Central memory CD8-positive, alpha-beta T cell (primary cell): ENCODE data around the gene ZNF879.
A peak's percentile ranks its signal among the peaks of the same experiment; 100 is the strongest.

Source experiments
- ATAC-seq: fragments of 150-1000 bp; cut with Tn5 transposase; replicated peaks from 2 replicates; pipeline ENCODE4 v1.10.0; 2022; ENCODE audit warnings: mild to moderate bottlenecking, moderate FRiP score, moderate number of reproducible peaks; ENCODE audit not compliant: poor library complexity, severe bottlenecking; ENCODE audit errors: extremely low read depth
- DNase-seq, 2 donors: peaks; one replicate each; pipeline ENCODE4 v3.0.0; 2021; ENCODE audit warnings: low spot score in 2 of 2
- H3K27ac Mint-ChIP-seq: one replicate; pipeline ENCODE4 v1.8.0; 2022; ENCODE audit warnings: low read depth, mild to moderate bottlenecking, moderate library complexity, mixed read lengths
- H3K27me3 Mint-ChIP-seq: one replicate; pipeline ENCODE4 v1.8.0; 2022; ENCODE audit warnings: mixed read lengths
- H3K36me3 Mint-ChIP-seq: one replicate; pipeline ENCODE4 v1.8.0; 2022; ENCODE audit warnings: mild to moderate bottlenecking, moderate library complexity, mixed read lengths; ENCODE audit not compliant: insufficient read depth
- H3K4me1 Mint-ChIP-seq: one replicate; pipeline ENCODE4 v1.8.0; 2022; ENCODE audit warnings: mixed read lengths
- H3K4me3 Mint-ChIP-seq: one replicate; pipeline ENCODE4 v1.8.0; 2022; ENCODE audit warnings: mild to moderate bottlenecking, moderate library complexity, mixed read lengths
- H3K9me3 Mint-ChIP-seq: one replicate; pipeline ENCODE4 v1.8.0; 2022; ENCODE audit warnings: mixed read lengths

The ZNF879 gene

DNA sequence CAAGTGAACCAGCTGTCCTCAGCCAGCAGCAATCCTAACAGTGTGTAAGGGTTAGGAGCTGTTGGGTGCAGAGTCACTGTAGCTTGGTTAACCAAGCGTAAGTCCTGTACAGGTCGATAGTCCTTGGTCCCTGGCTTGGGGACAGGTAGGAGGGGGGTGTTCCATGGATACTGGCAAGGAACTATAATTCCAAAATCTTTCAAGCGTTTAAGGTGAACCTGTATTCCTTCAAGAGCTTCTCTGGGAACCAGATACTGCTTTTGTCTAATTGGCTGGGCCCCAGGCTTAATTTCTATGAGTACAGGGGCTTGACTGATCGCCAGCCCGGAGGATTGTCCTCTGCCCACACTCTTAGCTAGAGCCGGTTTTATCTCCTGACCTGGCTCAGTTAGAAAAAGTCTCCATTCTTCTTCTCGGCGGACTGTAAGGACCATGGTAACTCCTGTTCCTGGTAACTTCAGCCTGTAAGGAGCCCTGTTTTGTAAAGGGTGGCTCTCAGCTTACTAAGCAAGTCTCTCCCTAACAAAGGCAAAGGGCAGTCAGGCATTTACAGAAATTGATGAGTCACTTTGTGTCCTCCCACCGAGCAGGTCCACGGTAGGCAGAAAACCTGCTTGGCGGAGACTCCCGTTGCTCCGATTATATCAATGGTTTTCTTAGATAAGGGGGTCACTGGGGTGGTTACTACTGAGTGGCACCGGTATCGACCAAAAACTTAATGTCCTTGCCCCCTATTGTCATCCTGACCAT, 30.6 kb downstream of the ZNF879 start:
- peaks cover 11% of the 10 kb centered on the region for H3K27me3 Mint-ChIP-seq
- no peak for ATAC-seq
- H3K9me3 Mint-ChIP-seq = no peaks in the 10 kb centered on the region
- no peaks in the 10 kb centered on the region for H3K4me1 Mint-ChIP-seq
- H3K36me3 Mint-ChIP-seq = no peaks in the 10 kb centered on the region
- no peak overlapping the region for H3K27ac Mint-ChIP-seq
- no peak for DNase-seq
- H3K4me3 Mint-ChIP-seq = no peak overlapping the region

DNA sequence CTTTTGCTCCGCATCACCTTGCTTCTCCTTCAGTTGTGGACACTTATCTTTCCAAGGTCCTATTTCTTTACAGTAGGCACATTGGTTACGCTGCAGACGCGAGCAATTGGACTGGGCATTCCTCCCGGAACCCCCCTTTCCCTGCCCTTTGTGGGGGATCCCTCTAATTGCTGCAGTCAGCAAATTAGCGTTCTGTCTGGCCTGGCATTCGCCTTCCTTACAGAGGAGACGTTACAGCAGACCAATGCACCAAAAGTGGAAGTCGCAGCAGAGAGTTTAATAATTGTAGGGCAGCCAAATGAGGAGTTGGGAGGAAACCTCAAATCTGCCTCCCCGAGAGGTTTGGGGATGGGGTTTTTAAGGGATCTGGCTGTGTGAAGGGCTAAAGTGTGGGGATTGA, 31.3 kb downstream of the ZNF879 start:
- no peak overlapping the region for H3K27ac Mint-ChIP-seq

DNA sequence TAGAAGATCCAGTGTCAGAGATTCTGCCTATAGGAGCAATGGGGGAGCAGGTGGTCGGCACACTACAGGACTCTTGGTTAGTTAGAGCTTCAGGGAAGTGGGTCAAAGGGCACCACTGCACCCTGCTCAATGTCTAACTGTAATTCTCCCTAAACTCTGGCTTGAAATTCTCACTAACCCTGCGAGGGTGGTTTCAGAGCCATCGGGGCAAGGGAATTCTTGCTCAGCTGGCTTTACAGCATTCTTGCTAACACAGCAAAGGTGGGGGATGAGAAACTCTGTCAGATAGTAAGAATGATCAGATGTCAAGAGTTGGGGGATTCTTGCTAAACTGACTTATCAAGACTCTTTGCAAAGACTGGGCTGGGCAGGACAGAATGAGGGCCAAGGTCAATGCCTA, 31.8 kb downstream of the ZNF879 start:
- no peak for ATAC-seq
- Mint-ChIP-seq H3K4me3 (no peak overlapping the region), H3K4me1 (peaks cover 10% of the 10 kb centered on the region), H3K9me3 (no peaks in the 10 kb centered on the region), H3K27me3 (peaks cover 11% of the 10 kb centered on the region), H3K27ac (no peak overlapping the region), H3K36me3 (no peaks in the 10 kb centered on the region)
- no peak for DNase-seq

More for the DNA sequence above, 31.3 kb downstream of the ZNF879 start:
- ATAC-seq (no peak), DNase-seq (no peak)
- peaks cover 11% of the 10 kb centered on the region for H3K27me3 Mint-ChIP-seq
- no peak overlapping the region for H3K4me3 Mint-ChIP-seq
- no peaks in the 10 kb centered on the region for H3K36me3 Mint-ChIP-seq
- peaks cover 6% of the 10 kb centered on the region for H3K4me1 Mint-ChIP-seq
- H3K9me3 Mint-ChIP-seq = no peaks in the 10 kb centered on the region

GRCh38 chr5:179055841-179056240, 32.2 kb downstream of the ZNF879 start:
- Mint-ChIP-seq H3K27ac (no peak overlapping the region), H3K27me3 (peaks cover 11% of the 10 kb centered on the region), H3K36me3 (no peaks in the 10 kb centered on the region), H3K4me1 (peaks cover 10% of the 10 kb centered on the region), H3K9me3 (no peaks in the 10 kb centered on the region), H3K4me3 (no peak overlapping the region)
- no peak for DNase-seq
- ATAC-seq = no peak

GRCh38 chr5:179060116-179061008, 36.8 kb downstream of the ZNF879 start, which contains the start of gene ZNF354C:
ZNF354C (plus strand) TSS chr5:179060373; CDS start chr5:179062069, 1,696 bp downstream.
- peak within 1 kb of the TSS; percentile 85 for H3K27ac Mint-ChIP-seq
- peaks cover under 1% of the 10 kb centered on the region for H3K27me3 Mint-ChIP-seq
- peaks cover 24% of the 10 kb centered on the region for H3K4me1 Mint-ChIP-seq
- peaks cover 4% of the 10 kb centered on the region for H3K36me3 Mint-ChIP-seq
- DNase-seq (peak; percentile 70 to 72), ATAC-seq (peak; percentile 95)
- no peaks in the 10 kb centered on the region for H3K9me3 Mint-ChIP-seq
- peak within 1 kb of the TSS; percentile 90 for H3K4me3 Mint-ChIP-seq

- peaks cover 6% of the 10 kb centered on the region for H3K36me3 Mint-ChIP-seq
- no peak for ATAC-seq
- H3K27me3 Mint-ChIP-seq = no peaks in the 10 kb centered on the region
- peaks cover 5% of the 10 kb centered on the region for H3K9me3 Mint-ChIP-seq
- H3K4me3 Mint-ChIP-seq = peak overlapping the region; percentile 90
- no peak overlapping the region for H3K27ac Mint-ChIP-seq
- peaks cover 29% of the 10 kb centered on the region for H3K4me1 Mint-ChIP-seq
- no peak for DNase-seq
Observed at GRCh38 chr5:179061025-179061424, 37.4 kb downstream of the ZNF879 start.

GRCh38 chr5:179065703-179066102, 42.1 kb downstream of the ZNF879 start:
- Mint-ChIP-seq H3K27ac (no peak overlapping the region), H3K4me3 (no peak overlapping the region), H3K9me3 (peaks cover 14% of the 10 kb centered on the region)

GRCh38 chr5:179079165-179079987, 55.8 kb downstream of the ZNF879 start:
- H3K9me3 Mint-ChIP-seq = peaks cover 23% of the 10 kb centered on the region
- no peaks in the 10 kb centered on the region for H3K4me1 Mint-ChIP-seq
- H3K27ac Mint-ChIP-seq = no peak overlapping the region
- ATAC-seq (no peak), DNase-seq (no peak)
- no peaks in the 10 kb centered on the region for H3K27me3 Mint-ChIP-seq
- H3K36me3 Mint-ChIP-seq = peaks cover 15% of the 10 kb centered on the region
- H3K4me3 Mint-ChIP-seq = no peak overlapping the region

More at GRCh38 chr5:179065703-179066102, 42.1 kb downstream of the ZNF879 start:
- H3K36me3 Mint-ChIP-seq = peaks cover 14% of the 10 kb centered on the region
- no peak for ATAC-seq
- H3K4me1 Mint-ChIP-seq = peaks cover 19% of the 10 kb centered on the region
- no peak for DNase-seq
- H3K27me3 Mint-ChIP-seq = no peaks in the 10 kb centered on the region

DNA sequence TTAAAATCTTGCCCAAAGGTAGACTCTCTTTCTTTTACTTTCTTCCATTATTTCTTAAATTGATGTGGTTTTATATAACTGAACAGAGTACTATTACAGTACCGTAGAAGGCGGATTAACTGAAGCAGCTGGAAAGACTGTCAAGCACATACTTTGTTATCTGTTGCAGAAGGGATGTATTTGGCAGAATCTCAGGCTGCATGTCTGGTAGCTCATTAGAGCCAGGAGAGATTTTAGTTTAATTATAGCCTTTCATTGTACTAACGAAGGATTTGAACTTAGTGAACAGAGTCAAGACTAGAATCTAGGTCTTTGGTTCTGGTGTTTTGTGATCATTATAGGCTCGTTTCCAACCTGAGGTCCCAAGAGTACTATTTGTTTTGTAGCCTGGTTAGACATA, 57.1 kb downstream of the ZNF879 start:
- Mint-ChIP-seq H3K4me1 (no peaks in the 10 kb centered on the region), H3K4me3 (no peak overlapping the region), H3K27me3 (no peaks in the 10 kb centered on the region), H3K27ac (no peak overlapping the region), H3K9me3 (peaks cover 29% of the 10 kb centered on the region), H3K36me3 (peaks cover 15% of the 10 kb centered on the region)
- no peak for ATAC-seq
- DNase-seq = no peak
